NCI-H146 treated with DMSO at 0.1 percent for 48 hours (cell line): Measurements from ENCODE around the gene SHROOM3.

Experiments used
- DNase-seq: peaks from one replicate; lab custom pipeline; 2025; ENCODE audit not compliant: unreplicated experiment; lab: John Stamatoyannopoulos, UW

SHROOM3 gene

DNA sequence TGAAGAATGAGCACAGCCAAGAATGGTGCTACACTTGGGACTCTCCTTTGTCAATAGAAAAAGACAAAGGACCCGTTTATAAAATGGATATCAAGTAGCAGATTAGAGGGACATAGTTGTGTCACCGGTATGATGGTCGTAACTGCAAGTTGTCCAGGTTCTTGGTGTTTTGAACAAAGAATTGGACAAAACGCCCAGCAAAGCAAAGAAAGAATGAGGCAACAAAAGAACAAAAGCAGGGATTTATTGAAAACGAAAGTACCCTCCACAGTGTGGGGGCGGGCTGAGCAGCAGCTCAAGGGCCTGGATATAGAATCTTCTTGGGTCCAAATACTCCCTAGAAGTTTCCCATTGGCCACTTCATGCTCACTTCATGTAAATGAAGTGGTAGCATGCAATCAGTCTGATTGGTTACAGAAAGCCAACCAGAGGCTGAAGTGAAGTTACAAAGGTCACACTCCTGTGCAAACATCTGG lies 54.7 kb downstream of the SHROOM3 start:
- no peak for DNase-seq

GRCh38 chr4:76492055-76492454 lies 57.0 kb downstream of the SHROOM3 start:
- DNase-seq, result no peak

DNA sequence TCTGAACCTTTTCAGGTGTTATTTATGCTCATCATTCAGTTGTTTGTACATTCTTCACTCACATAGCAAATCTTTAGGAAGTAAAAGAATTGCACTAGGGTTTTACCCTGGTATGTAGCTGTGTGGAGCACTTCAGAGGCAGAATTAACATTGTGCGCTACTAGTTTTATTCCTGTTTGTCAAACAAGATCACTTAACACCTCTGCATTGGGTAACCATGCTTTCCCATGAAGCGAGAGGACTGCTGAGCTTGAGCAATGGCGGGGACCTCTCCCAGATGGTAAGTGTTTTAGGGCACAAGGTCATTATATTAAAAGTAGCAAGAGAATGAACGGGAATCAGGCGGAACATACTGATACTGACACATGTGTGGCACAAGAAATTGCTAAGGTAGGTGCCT lies 59.2 kb downstream of the SHROOM3 start:
- no peak for DNase-seq

- no peak for DNase-seq
Observed at GRCh38 chr4:76494871-76495590, 60.0 kb downstream of the SHROOM3 start.

- peak; percentile 52 for DNase-seq
Observed at GRCh38 chr4:76498550-76498949, 63.5 kb downstream of the SHROOM3 start.

DNA sequence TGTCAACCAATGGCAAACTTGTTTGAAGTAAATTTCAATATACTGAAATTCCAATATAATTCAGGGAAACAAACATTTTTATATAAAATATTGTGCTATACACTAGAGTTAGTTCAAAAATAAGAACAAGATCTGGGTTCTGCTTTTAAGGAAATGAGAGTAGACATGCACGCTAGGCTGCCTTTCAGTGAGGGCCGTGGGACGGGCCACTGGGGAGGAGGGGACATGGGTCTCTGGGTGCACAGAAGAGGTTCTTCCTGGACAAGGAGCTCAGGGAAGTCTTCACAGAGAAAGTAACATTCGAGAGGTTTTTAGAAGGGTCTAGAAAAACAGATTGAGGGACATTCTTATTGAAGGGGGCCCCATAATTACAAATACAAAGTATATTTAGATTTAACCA lies 64.4 kb downstream of the SHROOM3 start:
- no peak for DNase-seq

DNA sequence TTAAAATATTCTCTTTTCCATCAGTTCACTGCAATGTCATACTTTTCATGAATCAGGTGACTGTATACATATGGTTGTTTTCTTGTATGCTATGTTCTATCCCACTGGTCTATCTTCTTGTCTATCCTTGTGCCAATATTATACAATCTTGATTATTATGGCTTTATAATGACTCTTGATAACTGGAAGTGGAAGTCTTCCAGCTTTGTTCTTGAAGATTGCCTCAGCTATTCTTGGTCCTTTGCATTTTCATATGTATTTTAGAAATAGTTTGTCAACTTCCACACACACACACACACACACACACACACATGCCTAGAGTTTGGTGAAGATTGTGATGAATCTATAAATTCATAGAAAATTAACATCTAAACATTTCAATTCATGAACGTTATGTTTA lies 67.9 kb downstream of the SHROOM3 start:
- no peak for DNase-seq

DNA sequence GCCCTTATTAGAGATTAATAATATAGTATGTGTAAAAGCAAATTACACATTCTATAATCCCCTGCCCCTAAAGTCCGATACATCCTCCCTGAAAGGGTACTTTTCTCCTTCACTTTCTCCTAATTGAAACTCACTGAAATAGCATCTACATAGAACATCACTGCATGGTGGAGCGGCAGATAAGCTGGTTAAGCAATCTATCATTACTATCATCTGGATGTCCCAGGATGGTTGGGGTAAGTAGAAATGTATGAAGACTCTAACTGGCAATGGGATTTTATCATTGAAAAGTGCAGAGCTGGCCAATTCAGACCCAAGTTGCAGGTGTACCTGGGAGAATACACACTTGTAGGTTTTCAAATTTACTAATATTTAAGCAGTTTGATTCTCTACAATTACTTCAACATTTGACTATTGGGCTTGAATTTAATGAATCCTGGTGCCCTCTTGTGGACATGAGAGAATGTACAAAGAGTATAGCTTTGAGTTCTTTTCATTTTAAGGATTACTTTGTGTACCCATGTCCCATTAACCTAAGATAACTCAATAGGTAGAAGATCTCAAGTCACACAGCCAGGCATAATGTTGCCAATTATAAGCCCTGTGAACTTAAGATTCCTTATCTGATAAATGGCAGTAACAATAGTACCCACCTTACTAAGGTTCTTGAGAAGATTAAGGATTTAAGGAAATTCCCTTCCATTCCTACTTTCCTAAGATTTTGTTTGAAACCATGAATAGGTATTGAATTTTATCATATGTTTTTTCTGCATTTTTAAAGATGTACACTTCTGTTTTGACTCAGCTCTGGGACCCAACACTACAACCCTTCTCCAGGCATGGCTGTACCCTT lies 69.8 kb downstream of the SHROOM3 start:
- peak; percentile 32 for DNase-seq

- DNase-seq, result no peak
Observed at GRCh38 chr4:76511947-76512346, 76.9 kb downstream of the SHROOM3 start.

- no peak for DNase-seq
Observed at GRCh38 chr4:76513482-76513881, 78.5 kb downstream of the SHROOM3 start.

- DNase-seq, result no peak
Observed at GRCh38 chr4:76514087-76514486, 79.1 kb downstream of the SHROOM3 start.

DNA sequence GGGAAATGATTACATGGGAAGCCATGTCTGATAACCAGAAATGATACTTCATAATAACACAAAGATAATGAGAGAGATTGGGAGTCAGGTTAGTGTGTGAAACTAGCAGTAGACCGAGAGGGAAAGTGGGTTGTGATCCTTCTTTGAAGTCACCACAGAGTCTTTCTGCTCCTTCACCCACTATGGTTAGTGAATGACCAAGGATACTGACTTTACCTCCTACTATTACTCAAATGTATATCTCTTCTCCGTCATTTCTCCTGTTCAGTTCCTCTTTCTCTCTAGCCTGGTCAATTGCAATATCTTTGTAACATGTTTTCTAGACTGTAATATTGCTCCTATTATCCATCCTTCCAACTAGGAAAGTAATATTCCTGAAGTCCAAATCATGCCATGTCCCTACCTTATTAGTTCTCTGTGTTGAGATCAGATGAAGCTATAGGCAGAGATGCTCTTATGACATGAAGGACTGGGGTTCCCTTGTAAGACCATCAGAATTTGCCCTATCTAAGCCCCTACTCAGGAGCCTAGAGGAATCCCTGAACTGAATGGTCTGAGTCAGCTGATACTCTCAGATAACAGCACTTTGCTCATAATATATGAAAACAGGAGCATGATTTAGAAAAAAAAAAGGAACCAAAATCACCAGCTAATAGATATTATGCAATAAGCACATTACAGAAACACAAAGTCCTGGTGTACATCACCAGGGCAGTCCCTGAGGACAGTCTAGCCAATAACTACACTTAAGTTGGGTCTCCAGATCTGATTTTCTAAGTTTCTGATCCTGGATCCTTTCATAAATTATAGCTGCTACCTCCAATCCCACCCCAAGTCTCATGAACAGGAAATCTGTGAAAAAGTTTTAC lies 81.2 kb downstream of the SHROOM3 start:
- DNase-seq, result no peak

- no peak for DNase-seq
Observed at GRCh38 chr4:76518241-76518640, 83.2 kb downstream of the SHROOM3 start.

GRCh38 chr4:76523593-76523992 lies 88.6 kb downstream of the SHROOM3 start:
- no peak for DNase-seq

DNA sequence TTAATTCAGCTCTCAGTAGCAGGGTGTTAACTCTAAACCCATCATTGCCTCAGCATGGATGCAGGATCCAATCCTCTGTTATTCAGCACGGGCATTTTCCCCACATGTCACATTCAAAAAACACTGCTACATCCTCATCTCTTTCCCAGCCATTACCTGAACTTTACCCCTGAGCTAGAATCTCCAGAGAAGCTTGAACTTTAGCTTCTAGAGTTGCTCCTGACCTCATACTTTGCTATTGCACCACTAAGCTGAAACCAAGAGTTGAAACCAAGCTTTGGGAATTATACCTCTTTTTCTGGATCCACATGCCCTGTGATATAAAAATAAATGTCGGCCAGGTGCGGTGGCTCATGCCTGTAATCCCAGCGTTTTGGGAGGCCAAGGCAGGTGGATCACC lies 90.7 kb downstream of the SHROOM3 start:
- no peak for DNase-seq

DNA sequence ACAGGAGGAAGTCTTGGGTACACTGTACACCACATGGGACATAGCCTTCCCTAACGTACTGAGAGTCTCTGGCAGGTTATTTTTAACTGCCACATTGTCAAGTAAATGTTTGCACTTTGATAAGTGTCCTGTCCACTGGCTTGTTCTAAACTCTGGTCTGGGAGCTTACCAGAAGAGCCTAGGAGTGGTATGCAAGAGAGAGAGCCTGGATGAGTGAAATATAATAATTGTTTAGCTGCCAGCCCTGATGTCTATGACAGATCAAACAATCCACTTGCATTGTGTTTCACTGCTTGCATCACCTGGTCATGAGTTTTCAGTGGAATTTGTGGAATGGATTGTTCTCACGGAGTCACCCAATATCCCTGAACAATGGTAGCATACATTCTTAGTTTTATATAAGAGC lies 91.6 kb downstream of the SHROOM3 start:
- DNase-seq, result peak; percentile 84

DNA sequence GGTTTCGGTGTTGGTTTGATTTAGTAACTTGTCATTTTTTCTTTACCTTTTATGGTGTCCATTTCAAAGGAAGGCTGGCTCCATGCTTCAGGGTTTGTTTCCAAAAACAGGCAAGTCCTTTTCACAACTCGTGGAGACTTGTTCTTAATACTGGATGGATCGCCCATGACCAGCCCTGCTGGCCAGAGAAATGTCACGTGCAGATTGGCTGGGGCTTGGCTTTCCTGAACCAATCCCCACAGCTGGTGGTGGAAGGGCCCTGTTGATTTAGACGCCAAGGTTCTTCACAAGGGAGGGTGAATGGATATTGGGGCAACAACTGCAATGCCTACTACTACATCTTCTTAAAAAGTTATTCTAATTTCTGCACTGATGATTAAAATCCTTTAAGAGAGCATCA lies 92.6 kb downstream of the SHROOM3 start:
- DNase-seq, result no peak

DNA sequence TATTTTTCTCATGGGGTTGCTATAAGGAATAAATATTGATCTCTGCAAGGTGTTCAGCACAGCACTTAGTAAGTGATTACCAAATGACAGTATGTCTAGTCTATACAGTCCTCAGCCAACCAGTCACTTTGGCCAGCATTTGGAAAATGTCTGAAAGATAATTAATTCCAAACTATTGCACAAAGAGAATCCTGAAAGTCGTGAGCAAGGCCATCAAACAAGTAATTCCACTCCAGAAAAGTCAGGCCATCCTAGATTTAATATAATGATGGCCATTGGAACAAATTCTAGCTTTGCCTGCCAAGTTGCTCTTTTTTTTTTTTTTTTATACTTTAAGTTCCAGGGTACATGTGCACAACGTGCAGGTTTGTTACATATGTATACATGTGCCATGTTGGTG lies 96.6 kb downstream of the SHROOM3 start:
- DNase-seq, result no peak

DNA sequence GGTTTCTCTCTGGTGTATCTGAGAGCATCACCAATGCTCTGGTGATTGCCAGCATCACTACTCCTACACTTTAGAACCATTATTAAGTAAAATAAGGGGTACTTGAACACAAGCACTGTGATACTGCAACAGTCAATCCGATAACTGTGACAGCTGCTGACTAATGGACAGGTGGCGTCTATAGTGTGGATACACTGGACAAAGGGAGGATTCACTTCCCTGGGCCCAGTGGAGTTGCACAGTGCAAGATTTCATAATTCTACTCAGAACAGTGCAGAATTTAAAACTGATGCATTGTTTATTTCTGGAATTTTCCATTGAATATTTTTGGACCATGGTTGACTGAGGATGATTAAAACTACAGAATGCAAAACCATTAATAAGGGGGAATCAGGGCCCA lies 97.8 kb downstream of the SHROOM3 start:
- DNase-seq, result peak; percentile 28

- DNase-seq, result no peak
Observed at GRCh38 chr4:76533314-76533713, 98.3 kb downstream of the SHROOM3 start.

- no peak for DNase-seq
Observed at GRCh38 chr4:76535603-76536372, 100.8 kb downstream of the SHROOM3 start.
